Heart right ventricle (tissue), 16 donors: ENCODE measurements around the gene TTC23. TPM values are rescaled to one million over a fixed set of nuclear protein-coding genes. Genes with fewer than 3 reads are reported as not detected.

Experiments
- ATAC-seq, 8 donors: fragments of 200-7000 bp; cut with Tn5 transposase; one replicate each; pipeline ENCODE4 v1.9.1; 2020; ENCODE audit warnings: mild to moderate bottlenecking in 8 of 8, moderate library complexity in 8 of 8, moderate number of reproducible peaks in 1 of 8
- DNase-seq, 2 donors: peaks; one replicate each; pipeline ENCODE4 v3.0.0-alpha.2; 2020
- H3K27ac ChIP-seq, 10 donors: fragments of 200-600 bp; sonication (generic) in 2 of 10; one replicate each; pipeline versions ENCODE4 v1.5.0 to v1.8.0; 2020 to 2022; ENCODE audit warnings: mild to moderate bottlenecking in 3 of 10
- H3K27me3 ChIP-seq, 7 donors: fragments of 200-600 bp; one replicate each; pipeline ENCODE4 v1.8.0; 2021 to 2022; ENCODE audit warnings: mild to moderate bottlenecking in 2 of 7
- H3K36me3 ChIP-seq, 9 donors: fragments of 200-600 bp; sonication (generic) in 1 of 9; one replicate each; pipeline versions ENCODE4 v1.5.0 to v1.8.0; 2020 to 2022; ENCODE audit warnings: mild to moderate bottlenecking in 2 of 9
- H3K4me1 ChIP-seq, 9 donors: fragments of 200-600 bp; sonication (generic) in 1 of 9; one replicate each; pipeline versions ENCODE4 v1.5.0 to v1.8.0; 2020 to 2022; ENCODE audit warnings: mild to moderate bottlenecking in 4 of 9
- H3K4me3 ChIP-seq, 10 donors: fragments of 200-600 bp; sonication (generic) in 2 of 10; one replicate each; pipeline versions ENCODE4 v1.5.0 to v1.8.0; 2020 to 2022; ENCODE audit warnings: mild to moderate bottlenecking in 7 of 10, moderate library complexity in 2 of 10
- H3K9me3 ChIP-seq, 11 donors: fragments of 200-600 bp in 10 of 11; sonication (generic) in 2 of 11; one replicate each; pipeline versions ENCODE4 v1.5.0 to v1.8.0; 2013 to 2022; ENCODE audit warnings: mild to moderate bottlenecking in 2 of 11, control low read depth in 1 of 11, moderate library complexity in 1 of 11
- CTCF ChIP-seq, 9 donors: fragments of 200-600 bp; sonication (generic) in 2 of 9; IDR thresholded peaks; one replicate each; pipeline versions ENCODE4 v1.5.0 to v1.8.0; 2021 to 2022; ENCODE audit warnings: antibody characterized with exemption in 9 of 9, mild to moderate bottlenecking in 5 of 9, moderate library complexity in 1 of 9
- WGBS, 2 donors: extraction: QIAGEN DNeasy Blood & Tissue Kit; methylation state at CpG; one replicate each; pipeline ENCODE4 v1.1.7; 2013; ENCODE audit warnings: inconsistent platforms in 1 of 2; 5-methylcytosine and 5-hydroxymethylcytosine counted together
- intact Hi-C, 10 donors: fragments of 100-400 bp; cut with DNase I; formaldehyde crosslinking; loops; one replicate each; pipeline versions ENCODE4 v1.11.1 to v1.14.2; 2022
- polyA plus RNA-seq, 2 donors: library from polyadenylated mRNA; stranded (reverse); fragments of 200-250 nt; gene quantifications; one replicate each; pipeline ENCODE4 v1.2.3, GENCODE V29; 2013
- total RNA-seq, 10 donors: library from RNA; stranded (reverse); fragmentation: NEBNext Ultra II Directional in 3 of 10; extraction: Animal tissue kit (Norgen Biotek cat#: 25700) in 3 of 10; gene quantifications; one replicate each; pipeline versions ENCODE4 v1.2.1 to v1.2.4, GENCODE V29; 2021 to 2023
- donor health status: Arrhythmogenic right ventricular cardiomyopathy.
- donor health status: ischemic (EF 13 %, LVEDD 7.1; RV severe dilation, severe dysfunction).
- donor health status: healthy with polysubstance abuse.
- donor health status: DM: no; HTN: yes; CAD: no.
- donor health status: DM: no; HTN: no; CAD: no.
- donor health status: ischemic (EF 25% LVEDD 6.9; RV normal size, moderate dysfunction).
- donor health status: ischemic (EF 25% LVEDD 5.7; RV mildly dilated, moderate dysfunction).
- donor health status: healthy.
- donor health status: DM: yes; HTN: yes; CAD: no.
- donor health status: Ischemic cardiomyopathy.
- donor health status: ischemic (EF 35%, LVEDD 5.7; RV mildly dilated, moderate dysfunction).
- donor health status: nonischemic (EF 11% LVEDD 7.7; RV severe dilation, severe dysfunction).
- donor health status: DM: yes; HTN: yes; CAD: no.
- donor health status: PGD.
- donor health status: ischemic (EF 29% LVEDD 5.4; RV normal size, mild dysfunction).
- donor health status: nonischemic (EF 23%, LVEDD 6.1; RV moderate dilation, normal function).

Gene TTC23
- total and polyA plus RNA-seq, 12 donors: 6.0 to 16.9 (median 10.9) TPM

- peak overlapping the region; percentile 41 to 85 (median 80) for H3K27ac ChIP-seq
- intact Hi-C loops: loop anchor here in 1 of 10 donors (1.0 kb wide), 1 partner anchor 21 kb away; no protein-coding TSS in a partner anchor
- H3K4me1 ChIP-seq: peaks cover 5 to 54% (median 23%) of the 10 kb centered on the region in 9 donors
- ATAC-seq: peak in 3 of 8 donors; percentile 12 to 41 (median 12)
- WGBS, 2 donors: 94 to 96% methylated on average over 5 of the region's 5 CpGs
- peaks cover 0 to 77% (median 0%) of the 10 kb centered on the region in 9 donors for H3K36me3 ChIP-seq
- no peak for TF ChIP-seq CTCF (IDR thresholded peaks at IDR 0.05)
- H3K4me3 ChIP-seq: no peak overlapping the region
- no peaks in the 10 kb centered on the region for H3K9me3 ChIP-seq
- no peaks in the 10 kb centered on the region for H3K27me3 ChIP-seq
- no peak for DNase-seq
Measured at GRCh38 chr15:99168601-99169580, 80.5 kb downstream of the TTC23 start.

GRCh38 chr15:99167640-99168039 lies 81.7 kb downstream of the TTC23 start:
- Histone ChIP-seq H3K4me3 (no peak overlapping the region), H3K9me3 (no peaks in the 10 kb centered on the region), H3K36me3 (peaks cover 0 to 77% (median 0%) of the 10 kb centered on the region in 9 donors), H3K27me3 (no peaks in the 10 kb centered on the region), H3K4me1 (peaks cover 5 to 43% (median 21%) of the 10 kb centered on the region in 9 donors), H3K27ac (peak overlapping the region in 2 of 10 donors; percentile 3 to 20)
- 81 to 91% methylated on average over 6 of the region's 6 CpGs for WGBS, 2 donors
- TF ChIP-seq CTCF (IDR thresholded peaks at IDR 0.05): no peak
- ATAC-seq: no peak
- no peak for DNase-seq
- intact Hi-C loops: no loop called here

GRCh38 chr15:99167201-99167600 lies 82.2 kb downstream of the TTC23 start:
- no peaks in the 10 kb centered on the region for H3K9me3 ChIP-seq
- H3K4me3 ChIP-seq: no peak overlapping the region
- no peaks in the 10 kb centered on the region for H3K27me3 ChIP-seq
- TF ChIP-seq CTCF (IDR thresholded peaks at IDR 0.05): no peak
- H3K36me3 ChIP-seq: peaks cover 0 to 77% (median 0%) of the 10 kb centered on the region in 9 donors
- intact Hi-C loops: no loop called here
- DNase-seq: no peak
- peaks cover 5 to 43% (median 21%) of the 10 kb centered on the region in 9 donors for H3K4me1 ChIP-seq
- 73 to 93% methylated on average over 5 of the region's 5 CpGs for WGBS, 2 donors
- peak overlapping the region in 2 of 10 donors; percentile 3 to 20 for H3K27ac ChIP-seq
- no peak for ATAC-seq

- peaks cover 5 to 43% (median 21%) of the 10 kb centered on the region in 9 donors for H3K4me1 ChIP-seq
- TF ChIP-seq CTCF (IDR thresholded peaks at IDR 0.05): no peak
- WGBS, 2 donors: 77 to 81% methylated on average over 23 of the region's 23 CpGs
- no peak overlapping the region for H3K4me3 ChIP-seq
- no peaks in the 10 kb centered on the region for H3K9me3 ChIP-seq
- H3K36me3 ChIP-seq: peaks cover 0 to 77% (median 0%) of the 10 kb centered on the region in 9 donors
- intact Hi-C loops: no loop called here
- H3K27ac ChIP-seq: no peak overlapping the region
- H3K27me3 ChIP-seq: no peaks in the 10 kb centered on the region
- DNase-seq: no peak
- ATAC-seq: no peak
Measured at GRCh38 chr15:99165956-99166689, 83.3 kb downstream of the TTC23 start.
